GM18519 (cell line): ENCODE data around the gene S1PR4.
"Not testable (repeated sequence)": the region's sequence is repeated elsewhere in the genome, so short reads cannot be mapped to it uniquely, and the experiment has no call there.

Experiments used
- ATAC-seq: cut with Tn5 transposase; IDR thresholded peaks from one replicate; pipeline ENCODE4 v1.9.1; 2021; ENCODE audit warnings: mild to moderate bottlenecking, moderate library complexity; ENCODE audit not compliant: unreplicated experiment, low FRiP score

Gene S1PR4

GRCh38 chr19:3192684-3193083 lies 14.1 kb downstream of the S1PR4 start:
- ATAC-seq: no peak

DNA sequence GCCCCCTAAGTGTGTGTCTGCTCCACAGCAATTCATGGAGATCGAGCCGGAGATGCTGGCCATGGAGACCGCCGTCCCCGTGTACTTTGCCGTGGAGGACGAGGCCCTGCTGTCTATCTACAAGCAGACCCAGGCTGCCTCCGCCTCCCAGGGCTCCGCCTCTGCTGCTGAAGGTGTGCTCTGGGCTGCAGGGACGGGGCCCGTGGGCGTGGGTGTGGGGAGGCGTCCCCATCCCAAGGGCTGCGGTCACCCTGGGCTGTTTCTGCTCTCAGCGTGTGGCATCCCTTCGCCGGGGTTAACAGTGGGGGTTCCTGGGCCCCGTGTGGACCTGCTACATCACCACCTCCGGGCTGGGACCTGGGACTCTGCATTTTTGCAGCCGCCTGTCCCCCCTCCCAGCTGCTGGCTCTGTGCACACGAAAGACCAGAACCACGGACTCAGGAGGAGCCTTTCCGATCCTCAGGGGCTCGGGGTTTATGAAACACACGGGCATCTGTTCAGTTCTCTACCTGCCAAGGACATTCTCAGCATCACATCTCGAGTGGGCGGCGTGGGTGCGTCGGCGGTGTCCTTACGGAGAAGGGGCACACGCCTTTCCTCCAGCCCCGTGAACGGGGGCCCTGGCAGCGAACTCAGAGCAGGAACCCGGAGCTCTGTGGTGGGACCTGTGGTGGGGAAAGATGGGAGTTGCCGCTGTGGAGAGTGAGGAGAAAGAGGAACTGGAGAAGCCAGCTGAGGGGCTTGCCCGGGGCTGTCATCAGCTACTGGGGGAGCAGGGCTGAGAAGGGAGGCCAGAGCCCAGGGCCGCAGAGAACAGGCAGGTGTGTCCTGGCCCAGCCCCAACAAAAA lies 14.9 kb downstream of the S1PR4 start:
- ATAC-seq: no peak

DNA sequence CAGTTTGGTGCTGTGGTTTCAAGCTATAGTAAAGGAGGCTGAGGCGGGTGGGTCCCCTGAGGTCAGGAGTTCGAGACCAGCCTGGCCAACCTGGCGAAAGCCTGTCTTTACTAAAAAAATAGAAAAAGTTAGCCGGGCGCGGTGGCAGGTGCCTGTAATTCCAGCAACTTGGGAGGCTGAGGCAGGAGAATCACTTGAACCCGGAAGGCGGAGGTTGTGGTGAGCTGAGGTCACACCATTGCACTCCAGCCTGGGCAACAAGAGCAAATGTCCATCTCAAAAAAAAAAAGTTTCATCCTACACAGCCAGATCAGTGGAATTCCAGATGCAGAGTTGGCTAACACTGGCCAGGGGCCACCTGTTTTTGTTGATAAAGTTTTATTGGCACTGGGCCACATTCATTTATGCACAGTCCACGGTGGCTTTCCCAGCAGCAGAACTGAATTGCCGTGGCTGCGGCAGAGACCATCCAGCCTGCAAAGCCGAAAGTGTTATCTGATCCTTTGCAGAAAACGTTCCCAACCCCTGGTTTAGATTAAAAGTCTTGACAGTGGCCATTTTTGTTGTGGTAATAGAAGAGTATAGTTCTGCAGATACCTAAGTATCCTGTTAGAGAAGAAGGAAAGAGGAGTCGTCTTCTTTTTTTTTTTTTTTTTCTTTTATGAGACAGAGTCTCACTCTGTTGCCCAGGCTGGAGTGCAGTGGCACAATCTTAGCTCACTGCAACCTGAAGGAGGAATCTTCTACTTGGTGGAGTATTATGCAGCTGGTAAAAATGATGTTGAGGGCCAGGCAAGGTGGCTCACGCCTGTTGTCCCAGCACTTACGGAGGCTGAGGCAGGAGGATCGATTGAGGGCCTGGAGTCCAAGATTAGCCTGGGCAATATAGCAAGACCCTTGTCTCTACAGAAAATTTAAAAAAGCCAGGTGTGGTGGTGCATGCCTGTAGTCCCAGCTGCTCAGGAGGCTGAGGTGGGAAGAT lies 15.8 kb downstream of the S1PR4 start:
- ATAC-seq: no peak

GRCh38 chr19:3196064-3196932 lies 17.7 kb downstream of the S1PR4 start:
- no peak for ATAC-seq

DNA sequence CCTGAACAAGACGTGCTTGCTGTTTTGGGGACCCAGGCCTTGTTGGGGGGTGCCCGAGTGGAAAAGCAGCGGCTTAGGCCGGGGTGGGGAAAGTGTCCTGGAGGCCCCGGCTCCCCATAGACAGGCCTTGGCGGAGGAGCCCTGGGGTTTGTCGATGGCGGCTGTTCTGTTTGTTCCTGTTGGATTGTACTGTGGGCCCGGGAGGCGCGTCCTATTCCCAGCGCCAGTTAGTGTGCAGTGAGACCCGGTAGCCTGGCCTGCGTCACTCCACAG lies 18.3 kb downstream of the S1PR4 start:
- no peak for ATAC-seq

- no peak for ATAC-seq
Observed at GRCh38 chr19:3198901-3199700, 20.5 kb downstream of the S1PR4 start.

DNA sequence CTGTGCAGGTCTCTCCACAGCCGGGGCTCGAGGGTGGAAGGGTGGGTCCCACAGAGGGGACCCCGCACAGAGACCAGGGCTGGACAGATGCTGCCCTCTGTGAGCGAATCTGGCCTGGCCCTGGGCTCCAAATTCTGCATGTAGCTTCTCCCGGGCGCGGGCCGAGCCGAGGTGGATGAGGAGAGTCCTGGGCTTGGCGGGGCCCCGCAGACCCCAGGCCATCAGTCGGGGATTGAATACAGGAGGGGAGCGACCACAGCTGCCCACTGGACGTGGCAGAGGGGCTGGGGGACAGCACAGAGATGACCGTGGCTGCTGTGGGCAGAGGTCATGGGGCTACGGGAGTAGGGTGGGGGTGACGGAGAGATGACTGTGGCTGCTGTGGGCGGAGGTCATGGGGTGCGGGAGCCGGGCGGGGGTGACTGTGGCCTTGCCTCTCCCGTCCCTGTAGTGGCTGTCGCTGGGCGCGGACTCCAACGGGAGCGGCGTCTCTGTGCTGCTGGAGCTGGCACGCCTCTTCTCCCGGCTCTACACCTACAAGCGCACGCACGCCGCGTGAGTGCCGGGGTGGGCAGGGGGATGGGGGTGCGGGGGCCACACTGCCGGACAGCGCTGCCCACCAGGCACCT lies 22.6 kb downstream of the S1PR4 start:
- no peak for ATAC-seq

DNA sequence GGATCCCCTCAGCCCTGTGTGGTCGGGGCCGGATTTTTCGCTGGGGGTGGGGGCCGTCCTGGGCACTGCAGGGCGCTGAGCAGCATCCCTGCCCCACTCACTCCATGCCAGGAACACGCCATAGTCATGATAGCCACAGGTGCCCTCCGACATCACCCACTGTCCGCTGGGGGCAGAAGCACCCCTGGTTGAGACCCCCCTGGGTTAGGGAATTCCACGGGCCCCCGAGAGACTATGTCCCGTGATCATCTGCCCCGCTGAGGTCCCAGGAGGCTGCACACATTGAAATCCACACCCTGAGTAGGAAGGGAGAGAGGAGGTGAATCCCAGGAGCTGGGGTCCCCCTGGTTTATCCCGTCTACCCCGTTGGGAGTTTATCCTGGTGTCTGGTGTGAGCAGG lies 23.3 kb downstream of the S1PR4 start:
- ATAC-seq: no peak

DNA sequence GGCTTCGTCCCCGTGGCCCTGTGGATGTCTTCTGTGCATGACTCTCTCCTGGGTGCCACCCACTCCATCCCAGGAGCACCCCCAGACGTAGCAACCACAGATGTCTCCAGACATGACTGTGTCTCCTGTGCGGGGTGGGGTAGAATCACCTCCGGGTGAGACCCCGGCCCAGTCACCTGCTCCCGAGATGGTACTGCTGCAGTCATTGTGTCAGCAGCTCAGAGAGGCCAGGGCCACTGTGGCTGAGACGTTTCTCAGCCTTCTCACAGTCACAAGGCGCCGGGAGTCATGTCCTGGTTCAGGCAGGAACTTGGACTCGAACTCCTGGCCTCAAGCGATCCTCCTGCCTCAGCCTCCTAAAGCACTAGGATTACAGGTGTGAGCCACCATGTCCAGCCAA lies 23.8 kb downstream of the S1PR4 start:
- no peak for ATAC-seq

GRCh38 chr19:3202895-3203294 lies 24.3 kb downstream of the S1PR4 start:
- not testable (repeated sequence) for ATAC-seq

GRCh38 chr19:3203805-3204645 lies 25.5 kb downstream of the S1PR4 start:
- ATAC-seq: no peak

GRCh38 chr19:3204646-3205275 lies 26.2 kb downstream of the S1PR4 start:
- ATAC-seq: no peak

DNA sequence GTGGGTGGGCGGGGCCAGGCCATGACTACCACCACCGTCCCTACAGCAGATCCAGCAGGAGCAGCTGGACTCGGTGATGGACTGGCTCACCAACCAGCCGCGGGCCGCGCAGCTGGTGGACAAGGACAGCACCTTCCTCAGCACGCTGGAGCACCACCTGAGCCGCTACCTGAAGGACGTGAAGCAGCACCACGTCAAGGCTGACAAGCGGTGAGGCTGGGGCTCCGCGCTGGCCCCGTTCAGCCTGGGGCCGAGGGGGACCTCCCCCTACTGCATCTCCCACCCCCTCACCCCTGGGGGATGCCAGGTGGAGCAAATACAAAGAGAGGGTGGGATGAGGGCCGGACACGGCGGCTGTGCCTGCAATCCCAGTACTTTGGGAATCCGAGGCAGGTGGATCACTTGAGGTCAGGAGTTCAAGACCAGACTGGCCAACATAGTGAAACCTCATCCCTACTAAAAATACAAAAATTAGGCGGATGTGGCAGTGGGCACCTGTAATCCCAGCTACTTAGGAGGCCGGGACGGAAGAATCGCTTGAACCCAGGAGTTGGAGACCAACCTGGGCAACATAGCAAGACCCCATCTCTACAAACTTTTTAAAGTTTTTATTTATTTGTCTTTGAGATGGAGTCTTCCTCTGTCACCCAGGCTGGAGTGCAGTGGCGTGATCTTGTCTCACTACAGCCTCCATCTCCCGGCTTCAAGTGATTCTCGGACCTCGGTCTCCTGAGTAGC lies 27.8 kb downstream of the S1PR4 start:
- no peak for ATAC-seq

GRCh38 chr19:3207461-3208242 lies 29.1 kb downstream of the S1PR4 start:
- no peak for ATAC-seq

- no peak for ATAC-seq
Observed at GRCh38 chr19:3208317-3209207, 30.0 kb downstream of the S1PR4 start.
